Endodermal cell (in vitro differentiated cells): ENCODE data around the gene ICAM2. TPM values are rescaled to one million over a fixed set of nuclear protein-coding genes. Genes with fewer than 3 reads are reported as not detected.

Experiments
- DNase-seq: peaks from one replicate; pipeline ENCODE4 v3.0.0-alpha.2; 2017
- H3K27ac ChIP-seq: 2 replicates; pipeline ENCODE4 v1.5.1; 2013; ENCODE audit warnings: mild to moderate bottlenecking, low read depth, low read length, moderate library complexity
- H3K27me3 ChIP-seq: 2 replicates; pipeline ENCODE4 v1.6.1; 2013; ENCODE audit warnings: mild to moderate bottlenecking, low read length, moderate library complexity; ENCODE audit not compliant: insufficient read depth, control insufficient read depth, poor library complexity, severe bottlenecking
- H3K36me3 ChIP-seq: 2 replicates; pipeline ENCODE4 v1.7.0; 2013; ENCODE audit warnings: mild to moderate bottlenecking, low read length, moderate library complexity; ENCODE audit not compliant: control insufficient read depth, insufficient read depth
- H3K4me1 ChIP-seq: one replicate; pipeline ENCODE4 v1.7.0; 2013; ENCODE audit warnings: low read length; ENCODE audit not compliant: control insufficient read depth, insufficient read depth
- H3K4me3 ChIP-seq: 2 replicates; pipeline ENCODE4 v1.5.1; 2013; ENCODE audit warnings: mild to moderate bottlenecking, low read length, moderate library complexity
- H3K9ac ChIP-seq: 2 replicates; pipeline ENCODE4 v1.6.1; 2013; ENCODE audit warnings: mild to moderate bottlenecking, low read length, moderate library complexity; ENCODE audit not compliant: poor library complexity, severe bottlenecking; ENCODE audit errors: extremely low read depth
- H3K9me3 ChIP-seq: 2 replicates; pipeline ENCODE4 v1.6.1; 2013; ENCODE audit warnings: mild to moderate bottlenecking, low read length, moderate library complexity; ENCODE audit not compliant: control insufficient read depth
- H3K27ac Mint-ChIP-seq: 2 replicates; pipeline ENCODE4 v1.8.0; 2020; ENCODE audit warnings: mixed read lengths
- H3K27me3 Mint-ChIP-seq: 2 replicates; pipeline ENCODE4 v1.8.0; 2021; ENCODE audit warnings: mild to moderate bottlenecking, mixed read lengths; ENCODE audit not compliant: insufficient read depth
- H3K36me3 Mint-ChIP-seq: 2 replicates; pipeline ENCODE4 v1.8.0; 2020; ENCODE audit warnings: low read depth, mixed read lengths
- H3K4me1 Mint-ChIP-seq: 2 replicates; pipeline ENCODE4 v1.8.0; 2020; ENCODE audit warnings: mixed read lengths
- H3K4me3 Mint-ChIP-seq: 2 replicates; pipeline ENCODE4 v1.8.0; 2020; ENCODE audit warnings: mild to moderate bottlenecking, moderate library complexity, mixed read lengths
- H3K9me3 Mint-ChIP-seq: 2 replicates; pipeline ENCODE4 v1.8.0; 2020; ENCODE audit warnings: mild to moderate bottlenecking, mixed read lengths
- CTCF ChIP-seq: fragments of 200-600 bp; sonication (generic); conservative IDR thresholded peaks from 2 replicates; pipeline ENCODE4 v1.5.0; 2021; ENCODE audit warnings: antibody characterized with exemption, mild to moderate bottlenecking
- WGBS, 2 experiments: methylation state at CpG; one replicate each; pipeline versions ENCODE4 v1.1.5 to v1.1.7; 2013; ENCODE audit warnings: missing lambda C conversion rate in 2 of 2, mixed read lengths in 1 of 2; ENCODE audit not compliant: insufficient coverage in 1 of 2, insufficient read length in 1 of 2; 5-methylcytosine and 5-hydroxymethylcytosine counted together
- total RNA-seq, 2 donors: library from RNA; stranded (reverse); fragmentation: NEBNext Ultra II Directional in 1 of 2; extraction: Animal tissue kit (Norgen Biotek cat#: 25700) in 1 of 2; gene quantifications; 2 replicates in 1 of 2; 3 replicates in 1 of 2; pipeline ENCODE4 v1.2.1, GENCODE V29; 2021

The ICAM2 gene
- total RNA-seq, 2 donors from 2014 or later: 0.75 TPM; not detected in 1

GRCh38 chr17:64016974-64017373 lies 3.5 kb downstream of the ICAM2 start:
- Mint-ChIP-seq H3K4me3 (no peak overlapping the region), H3K9me3 (no peaks in the 10 kb centered on the region), H3K27me3 (peaks cover 13% of the 10 kb centered on the region), H3K36me3 (no peaks in the 10 kb centered on the region), H3K27ac (no peak overlapping the region), H3K4me1 (peaks cover 6% of the 10 kb centered on the region)
- no peaks in the 10 kb centered on the region for H3K9me3 ChIP-seq
- H3K27ac ChIP-seq: no peak overlapping the region
- no peaks in the 10 kb centered on the region for H3K27me3 ChIP-seq
- no peak overlapping the region for H3K9ac ChIP-seq
- WGBS, 2 experiments: 99 to 100% methylated on average over 3 of the region's 3 CpGs
- H3K4me1 ChIP-seq: no peaks in the 10 kb centered on the region
- no peaks in the 10 kb centered on the region for H3K36me3 ChIP-seq
- no peak for DNase-seq
- no peak overlapping the region for H3K4me3 ChIP-seq
- no peak for TF ChIP-seq CTCF

DNA sequence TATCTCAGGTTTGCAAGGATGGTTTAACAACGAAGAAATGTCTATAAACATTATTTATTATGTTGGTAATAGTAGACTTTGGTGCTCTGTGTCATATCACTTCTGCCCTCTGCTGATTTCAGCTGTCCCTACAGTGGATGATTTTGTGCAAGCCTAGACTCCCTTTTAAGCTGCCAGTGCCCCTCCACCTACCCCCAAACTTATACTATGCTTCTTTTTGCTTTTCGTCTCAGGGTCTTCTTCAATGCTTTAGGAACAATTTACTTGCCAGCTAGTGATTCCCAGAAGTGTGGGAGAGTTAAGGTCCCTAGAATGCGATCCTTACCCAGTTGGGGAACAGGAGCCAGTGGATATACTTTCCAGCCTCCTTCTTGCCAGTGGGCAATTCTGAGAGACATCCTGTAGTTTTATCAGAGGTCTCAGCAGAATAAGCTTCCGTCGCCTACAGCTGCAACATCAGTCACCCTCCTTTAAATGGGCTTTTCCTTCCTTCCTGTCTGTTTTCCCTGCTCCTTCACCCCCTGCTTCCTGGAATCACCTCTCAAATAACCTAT lies 4.1 kb downstream of the ICAM2 start:
- Histone ChIP-seq H3K4me1 (no peaks in the 10 kb centered on the region), H3K4me3 (no peak overlapping the region), H3K9ac (no peak overlapping the region), H3K27me3 (no peaks in the 10 kb centered on the region), H3K9me3 (no peaks in the 10 kb centered on the region), H3K27ac (no peak overlapping the region), H3K36me3 (no peaks in the 10 kb centered on the region)
- H3K9me3 Mint-ChIP-seq: no peaks in the 10 kb centered on the region
- peaks cover 6% of the 10 kb centered on the region for H3K4me1 Mint-ChIP-seq
- H3K27ac Mint-ChIP-seq: no peak overlapping the region
- peaks cover 15% of the 10 kb centered on the region for H3K27me3 Mint-ChIP-seq
- peak; percentile 46 for DNase-seq
- peak; percentile 11 for TF ChIP-seq CTCF
- no peak overlapping the region for H3K4me3 Mint-ChIP-seq
- 84 to 88% methylated on average over 3 to 5 of the region's 5 CpGs for WGBS, 2 experiments
- no peaks in the 10 kb centered on the region for H3K36me3 Mint-ChIP-seq

DNA sequence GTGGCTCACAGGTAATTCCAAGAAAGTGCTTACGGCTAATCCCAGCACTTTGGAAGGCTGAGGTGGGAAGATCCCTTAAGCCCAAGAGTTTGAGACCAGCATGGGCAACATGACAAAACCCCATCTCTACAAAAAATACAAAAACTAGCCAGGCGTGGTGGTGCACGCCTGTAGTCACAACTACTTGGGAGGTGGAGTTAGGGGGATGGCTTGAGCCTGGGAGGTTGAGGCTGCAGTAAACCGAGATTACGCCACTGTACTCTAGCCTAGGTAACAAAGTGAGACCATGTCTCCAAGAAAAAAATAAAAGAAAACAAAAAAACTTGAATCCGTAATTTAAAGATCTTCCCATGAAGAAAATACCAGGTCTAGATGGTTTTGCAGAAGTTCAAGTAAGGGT lies 5.0 kb downstream of the ICAM2 start:
- peaks cover 11% of the 10 kb centered on the region for H3K27me3 Mint-ChIP-seq
- WGBS, 2 experiments: 97 to 100% methylated on average over 1 to 6 of the region's 6 CpGs
- no peak overlapping the region for H3K4me3 Mint-ChIP-seq
- H3K27ac Mint-ChIP-seq: no peak overlapping the region
- H3K36me3 ChIP-seq: no peaks in the 10 kb centered on the region
- no peaks in the 10 kb centered on the region for H3K36me3 Mint-ChIP-seq
- no peak for TF ChIP-seq CTCF
- H3K27me3 ChIP-seq: no peaks in the 10 kb centered on the region
- no peaks in the 10 kb centered on the region for H3K9me3 ChIP-seq
- H3K4me1 Mint-ChIP-seq: peaks cover 5% of the 10 kb centered on the region
- DNase-seq: peak; percentile 8
- no peak overlapping the region for H3K27ac ChIP-seq
- no peaks in the 10 kb centered on the region for H3K4me1 ChIP-seq
- no peak overlapping the region for H3K9ac ChIP-seq
- H3K4me3 ChIP-seq: no peak overlapping the region
- no peaks in the 10 kb centered on the region for H3K9me3 Mint-ChIP-seq
